ENCODE measurements around the gene NEURL1B. TPM values are rescaled to one million over a fixed set of nuclear protein-coding genes. Genes with fewer than 3 reads are reported as not detected.

Gene NEURL1B
- total RNA-seq, 4 donors from 2014 or later: 10.3 to 86.5 (median 17.8) TPM

GRCh38 chr5:172633403-172633970 is 7.6 kb upstream of the NEURL1B start:
- TF ChIP-seq, protein P1, sequence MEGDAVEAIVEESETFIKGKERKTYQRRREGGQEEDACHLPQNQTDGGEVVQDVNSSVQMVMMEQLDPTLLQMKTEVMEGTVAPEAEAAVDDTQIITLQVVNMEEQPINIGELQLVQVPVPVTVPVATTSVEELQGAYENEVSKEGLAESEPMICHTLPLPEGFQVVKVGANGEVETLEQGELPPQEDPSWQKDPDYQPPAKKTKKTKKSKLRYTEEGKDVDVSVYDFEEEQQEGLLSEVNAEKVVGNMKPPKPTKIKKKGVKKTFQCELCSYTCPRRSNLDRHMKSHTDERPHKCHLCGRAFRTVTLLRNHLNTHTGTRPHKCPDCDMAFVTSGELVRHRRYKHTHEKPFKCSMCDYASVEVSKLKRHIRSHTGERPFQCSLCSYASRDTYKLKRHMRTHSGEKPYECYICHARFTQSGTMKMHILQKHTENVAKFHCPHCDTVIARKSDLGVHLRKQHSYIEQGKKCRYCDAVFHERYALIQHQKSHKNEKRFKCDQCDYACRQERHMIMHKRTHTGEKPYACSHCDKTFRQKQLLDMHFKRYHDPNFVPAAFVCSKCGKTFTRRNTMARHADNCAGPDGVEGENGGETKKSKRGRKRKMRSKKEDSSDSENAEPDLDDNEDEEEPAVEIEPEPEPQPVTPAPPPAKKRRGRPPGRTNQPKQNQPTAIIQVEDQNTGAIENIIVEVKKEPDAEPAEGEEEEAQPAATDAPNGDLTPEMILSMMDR (IDR thresholded peaks at IDR 0.05): no peak
- no peak for ATAC-seq (ENCODE audit: low FRiP score)
- DNase-seq (ENCODE audit: low spot score): no peak

DNA sequence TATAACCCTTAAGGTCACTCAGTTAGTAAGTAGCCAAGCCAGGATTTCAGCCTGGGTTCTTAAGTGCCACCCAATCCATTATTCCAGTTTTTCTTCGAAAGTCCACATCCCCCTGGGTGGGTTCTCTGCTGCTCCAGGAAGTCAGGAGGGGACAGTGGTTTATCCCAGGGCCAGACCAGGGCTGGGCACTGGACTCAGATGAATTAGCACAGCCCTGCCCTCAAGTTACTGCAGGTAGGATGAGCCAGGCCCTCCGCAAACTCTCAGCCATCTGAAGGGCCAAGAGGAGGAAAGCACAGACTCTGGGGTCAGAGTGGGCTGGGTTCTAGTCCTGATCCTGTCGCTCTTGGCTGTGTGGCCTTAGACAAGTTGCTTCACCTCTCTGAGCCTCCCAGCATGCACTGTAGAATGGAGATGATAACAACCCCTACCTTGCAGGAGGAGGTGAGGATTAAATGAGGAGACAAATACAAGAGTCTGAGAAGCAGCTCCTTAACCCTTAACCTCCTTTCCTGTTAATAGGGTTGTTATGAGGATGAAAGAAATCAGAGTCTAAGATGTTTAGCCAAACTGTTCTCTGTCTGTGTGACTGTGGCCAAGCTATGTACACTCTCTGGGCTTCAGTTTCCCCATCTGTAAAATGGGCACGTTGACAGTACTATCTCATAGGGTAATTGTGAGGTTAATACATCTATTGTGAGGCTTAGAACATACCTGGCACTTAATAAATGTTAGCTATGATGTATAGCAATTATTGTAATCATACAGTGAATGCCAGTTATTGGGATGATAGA is 6.8 kb upstream of the NEURL1B start:
- TF ChIP-seq, protein P1 (IDR thresholded peaks at IDR 0.05): no peak
- ATAC-seq (ENCODE audit: low FRiP score) (no peak), DNase-seq (ENCODE audit: low spot score) (no peak)

GRCh38 chr5:172635038-172635437 is 6.0 kb upstream of the NEURL1B start:
- DNase-seq (ENCODE audit: low spot score) (no peak), ATAC-seq (ENCODE audit: low FRiP score) (no peak)
- TF ChIP-seq, protein P1 (IDR thresholded peaks at IDR 0.05): no peak

- ATAC-seq (ENCODE audit: low FRiP score) (no peak), DNase-seq (ENCODE audit: low spot score) (no peak)
- TF ChIP-seq, protein P1 (IDR thresholded peaks at IDR 0.05): no peak
Measured at GRCh38 chr5:172636279-172637050, 4.6 kb upstream of the NEURL1B start.

- ATAC-seq (ENCODE audit: low FRiP score) (no peak), DNase-seq (ENCODE audit: low spot score) (no peak)
- TF ChIP-seq, protein P1 (IDR thresholded peaks at IDR 0.05): no peak
Measured at GRCh38 chr5:172637110-172637580, 3.9 kb upstream of the NEURL1B start.

DNA sequence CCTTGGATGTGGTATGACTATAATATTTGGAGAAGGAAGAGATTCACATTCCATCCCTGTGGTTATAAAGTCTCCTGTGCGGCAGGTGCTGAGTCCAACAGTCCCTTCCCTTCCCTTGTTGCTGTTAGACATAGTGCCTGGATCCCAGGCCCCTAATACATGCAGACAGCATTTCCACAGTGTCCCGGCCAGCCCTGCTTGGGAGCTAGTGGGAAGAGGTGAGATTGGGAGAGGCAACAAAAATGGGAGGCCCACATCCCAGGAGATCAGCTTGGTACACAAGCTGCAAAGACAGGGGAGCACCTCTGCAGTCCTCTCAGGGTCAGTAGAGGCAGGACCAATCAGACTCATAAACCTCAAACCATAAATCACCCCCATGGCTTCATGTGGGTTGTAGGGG is 3.3 kb upstream of the NEURL1B start:
- ATAC-seq (ENCODE audit: low FRiP score) (no peak), DNase-seq (ENCODE audit: low spot score) (no peak)
- TF ChIP-seq, protein P1 (IDR thresholded peaks at IDR 0.05): no peak

Data from omental fat pad (tissue), 4 donors.